Peyer's patch (tissue), 4 donors: Measurements from ENCODE around the gene ANKS1A.

Experiments used
- CTCF ChIP-seq, 6 experiments: fragments of 450-650 bp in 4 of 6; fragments of 200-600 bp in 2 of 6; sonication (generic) in 1 of 6; IDR thresholded peaks; one replicate each; pipeline ENCODE4 v1.5.1; 2017 to 2019; ENCODE audit warnings: antibody characterized with exemption in 6 of 6, mild to moderate bottlenecking in 3 of 6, moderate library complexity in 1 of 6
- POLR2A ChIP-seq, 2 donors: fragments of 450-650 bp; IDR thresholded peaks; one replicate each; pipeline ENCODE4 v1.5.1; 2017; ENCODE audit warnings: antibody characterized with exemption in 2 of 2, mild to moderate bottlenecking in 2 of 2, moderate library complexity in 2 of 2

GRCh38 chr6:34917626-34918285, 28.7 kb downstream of the ANKS1A start:
- TF ChIP-seq POLR2A (IDR thresholded peaks at IDR 0.05) = no peak
- no peak for TF ChIP-seq CTCF (IDR thresholded peaks at IDR 0.05)
